ENCODE data around the gene ANKRD24. TPM values are rescaled to one million over a fixed set of nuclear protein-coding genes. Genes with fewer than 3 reads are reported as not detected.

The ANKRD24 gene
- polyA plus RNA-seq, 1 of the 3 experiments (the other 2 are of a cell fraction) = 0.87 TPM

- Histone ChIP-seq H3K4me3 (ENCODE audit: low read depth in 2 of 2, low read length in 1 of 2) (peak overlapping the region in 1 of 2 experiments; percentile 13; a peak in 1 of 4 replicates), H3K79me2 (ENCODE audit: insufficient read depth) (no peaks in the 10 kb centered on the region), H3K9ac (no peak overlapping the region), H3K9me3 (no peaks in the 10 kb centered on the region), H3K27ac (ENCODE audit: low read depth in 2 of 2, low read length in 1 of 2) (no peak overlapping the region), H3K4me1 (ENCODE audit: control insufficient read depth in 1 of 2, insufficient read depth in 2 of 2, low read depth in 1 of 2, low read length in 1 of 2) (peaks cover 0 to 3% of the 10 kb centered on the region in 2 experiments; a peak in 2 of 4 replicates), H3F3A (replicated peaks; ENCODE audit: insufficient read depth) (no peaks in the 10 kb centered on the region), H3K4me2 (peak overlapping the region; percentile 28; the same call in 1 of the 2 replicates), H4K20me1 (ENCODE audit: insufficient read depth) (no peaks in the 10 kb centered on the region), H2AFZ (ENCODE audit: low read depth) (no peak overlapping the region), H3K9me2 (no peaks in the 10 kb centered on the region), H3K36me3 (replicated peaks in 1 of 2; ENCODE audit: control insufficient read depth in 1 of 2, insufficient read depth in 2 of 2, low read length in 1 of 2) (no peaks in the 10 kb centered on the region), H3K27me3 (ENCODE audit: insufficient read depth) (no peaks in the 10 kb centered on the region; the same call in 1 of the 2 replicates)
- WGBS (ENCODE audit: low lambda C conversion rate) = 23% methylated on average over 9 of the region's 11 CpGs
- ChIA-PET POLR2A (interaction anchor here (1.4 kb wide), 1 partner anchor 13 kb away, joined by 4 read pairs; the partner anchor contains the start of gene YJU2), CTCF (interaction anchor here (0.5 to 2.5 kb wide), 29 partner anchors 9 to 342 kb away, joined by 3 to 12 read pairs (median 4); partner anchors contain the start of genes MPND and YJU2)
- no peak for TF ChIP-seq TCF12 (IDR thresholded peaks at IDR 0.05)
- TF ChIP-seq FOSL2 (IDR thresholded peaks at IDR 0.05; ENCODE audit: borderline replicate concordance, low read depth) = no peak
- no peak; the same call in 1 of the 2 replicates for TF ChIP-seq SMC3 (IDR thresholded peaks at IDR 0.05; ENCODE audit: low read depth, low read length)
- no peak for TF ChIP-seq USF2 (IDR thresholded peaks at IDR 0.05; ENCODE audit: borderline replicate concordance, low read depth, low read length)
- TF ChIP-seq CTCF (IDR thresholded peaks at IDR 0.05) = peak; percentile 79
- TF ChIP-seq JUND (IDR thresholded peaks at IDR 0.05) = no peak
- TF ChIP-seq REST (IDR thresholded peaks at IDR 0.05; ENCODE audit: low read depth, low read length) = 0 out of 2 replicates have a peak, but pooled peaks have one; percentile 3
- no peak for TF ChIP-seq TEAD4 (IDR thresholded peaks at IDR 0.05; ENCODE audit: borderline replicate concordance, insufficient read depth)
- TF ChIP-seq RAD21 (IDR thresholded peaks at IDR 0.05; ENCODE audit: low read length) = 0 out of 2 replicates have a peak, but pooled peaks have one; percentile 28
- TF ChIP-seq GABPA (IDR thresholded peaks at IDR 0.05; ENCODE audit: low read depth) = no peak
- TF ChIP-seq NRF1 (IDR thresholded peaks at IDR 0.05; ENCODE audit: low read depth, low read length) = no peak
- no peak for TF ChIP-seq GATA2 (CRISPR knock-in tag; IDR thresholded peaks at IDR 0.05)
- no peak for TF ChIP-seq ELF1 (IDR thresholded peaks at IDR 0.05)
- TF ChIP-seq POLR2AphosphoS5 (IDR thresholded peaks at IDR 0.05; ENCODE audit: low read depth, low read length) = no peak
- TF ChIP-seq CHD2 (IDR thresholded peaks at IDR 0.05; ENCODE audit: low read length, partially characterized antibody) = no peak
- TF ChIP-seq FOXM1 (IDR thresholded peaks at IDR 0.05; ENCODE audit: low read depth) = no peak
- DNase-seq = peak; percentile 84
Observed at GRCh38 chr19:4233282-4233853, 50.9 kb downstream of the ANKRD24 start.

Data from SK-N-SH (cell line).